Measurements from ENCODE around the gene MCM8. TPM values are rescaled to one million over a fixed set of nuclear protein-coding genes. Genes with fewer than 3 reads are reported as not detected.

The MCM8 gene
- total and polyA plus RNA-seq, 4 donors, result 2.0 to 7.2 (median 3.3) TPM

- Histone ChIP-seq H3K4me1 (ENCODE audit: control insufficient read depth in 5 of 5, insufficient read depth in 5 of 5, low read length in 5 of 5) (peaks cover 0 to 4% (median 0%) of the 10 kb centered on the region in 5 donors), H3K36me3 (ENCODE audit: control insufficient read depth in 4 of 4, insufficient read depth in 4 of 4, low read length in 4 of 4) (peaks cover 10 to 29% (median 15%) of the 10 kb centered on the region in 4 donors), H3K27ac (ENCODE audit: low read depth in 1 of 2, low read length in 1 of 2) (no peak overlapping the region), H3K9me3 (ENCODE audit: control insufficient read depth in 4 of 4, insufficient read depth in 3 of 4, low read length in 3 of 4) (peaks cover 0 to 4% (median 0%) of the 10 kb centered on the region in 4 donors), H3K27me3 (ENCODE audit: control insufficient read depth in 3 of 3, insufficient read depth in 3 of 3, low read length in 2 of 3) (no peaks in the 10 kb centered on the region), H3K4me3 (no peak overlapping the region), H3K9ac (ENCODE audit: insufficient read depth in 1 of 2, low read length in 2 of 2) (no peak overlapping the region)
- no peak for ATAC-seq (ENCODE audit: insufficient read depth, low FRiP score)
- 86 to 91% methylated on average over 8 of the region's 8 CpGs for WGBS, 2 donors
- no peak for DNase-seq
- TF ChIP-seq CTCF (IDR thresholded peaks at IDR 0.05; ENCODE audit: control extremely low read depth, extremely low read depth), result no peak
These were observed 90.1 kb downstream of the MCM8 start for GRCh38 chr20:6040540-6040939.

GRCh38 chr20:6040958-6041807, 90.7 kb downstream of the MCM8 start:
- Histone ChIP-seq H3K27me3 (ENCODE audit: control insufficient read depth in 3 of 3, insufficient read depth in 3 of 3, low read length in 2 of 3) (no peaks in the 10 kb centered on the region), H3K27ac (ENCODE audit: low read depth in 1 of 2, low read length in 1 of 2) (no peak overlapping the region), H3K9ac (ENCODE audit: insufficient read depth in 1 of 2, low read length in 2 of 2) (no peak overlapping the region), H3K9me3 (ENCODE audit: control insufficient read depth in 4 of 4, insufficient read depth in 3 of 4, low read length in 3 of 4) (peaks cover 0 to 4% (median 0%) of the 10 kb centered on the region in 4 donors), H3K4me3 (no peak overlapping the region), H3K4me1 (ENCODE audit: control insufficient read depth in 5 of 5, insufficient read depth in 5 of 5, low read length in 5 of 5) (peaks cover 0 to under 1% (median 0%) of the 10 kb centered on the region in 5 donors), H3K36me3 (ENCODE audit: control insufficient read depth in 4 of 4, insufficient read depth in 4 of 4, low read length in 4 of 4) (peaks cover 10 to 29% (median 13%) of the 10 kb centered on the region in 4 donors)
- TF ChIP-seq CTCF (IDR thresholded peaks at IDR 0.05; ENCODE audit: control extremely low read depth, extremely low read depth), result no peak
- DNase-seq (no peak), ATAC-seq (ENCODE audit: insufficient read depth, low FRiP score) (no peak)
- WGBS, 2 donors, result 92% methylated on average over 66 to 67 of the region's 67 CpGs

- ATAC-seq (ENCODE audit: insufficient read depth, low FRiP score) (no peak), DNase-seq (no peak)
- TF ChIP-seq CTCF (IDR thresholded peaks at IDR 0.05; ENCODE audit: control extremely low read depth, extremely low read depth), result no peak
- no peak overlapping the region for H3K27ac ChIP-seq (ENCODE audit: low read depth in 1 of 2, low read length in 1 of 2)
- H3K9me3 ChIP-seq (ENCODE audit: control insufficient read depth in 4 of 4, insufficient read depth in 3 of 4, low read length in 3 of 4), result peaks cover 0 to 4% (median 0%) of the 10 kb centered on the region in 4 donors
- H3K9ac ChIP-seq (ENCODE audit: insufficient read depth in 1 of 2, low read length in 2 of 2), result no peak overlapping the region
- H3K4me1 ChIP-seq (ENCODE audit: control insufficient read depth in 5 of 5, insufficient read depth in 5 of 5, low read length in 5 of 5), result no peaks in the 10 kb centered on the region
- H3K4me3 ChIP-seq, result no peak overlapping the region
- 94 to 95% methylated on average over 23 to 26 of the region's 26 CpGs for WGBS, 2 donors
- H3K36me3 ChIP-seq (ENCODE audit: control insufficient read depth in 4 of 4, insufficient read depth in 4 of 4, low read length in 4 of 4), result peaks cover 7 to 29% (median 10%) of the 10 kb centered on the region in 4 donors
- no peaks in the 10 kb centered on the region for H3K27me3 ChIP-seq (ENCODE audit: control insufficient read depth in 3 of 3, insufficient read depth in 3 of 3, low read length in 2 of 3)
These were observed 91.4 kb downstream of the MCM8 start for GRCh38 chr20:6041808-6042265.

Data from lung (tissue), 12 donors.